Central memory CD4-positive, alpha-beta T cell (primary cell): Measurements from ENCODE around the gene SPNS3.

Experiments
- DNase-seq: peaks from one replicate; pipeline ENCODE4 v3.0.0; 2022

SPNS3 gene

DNA sequence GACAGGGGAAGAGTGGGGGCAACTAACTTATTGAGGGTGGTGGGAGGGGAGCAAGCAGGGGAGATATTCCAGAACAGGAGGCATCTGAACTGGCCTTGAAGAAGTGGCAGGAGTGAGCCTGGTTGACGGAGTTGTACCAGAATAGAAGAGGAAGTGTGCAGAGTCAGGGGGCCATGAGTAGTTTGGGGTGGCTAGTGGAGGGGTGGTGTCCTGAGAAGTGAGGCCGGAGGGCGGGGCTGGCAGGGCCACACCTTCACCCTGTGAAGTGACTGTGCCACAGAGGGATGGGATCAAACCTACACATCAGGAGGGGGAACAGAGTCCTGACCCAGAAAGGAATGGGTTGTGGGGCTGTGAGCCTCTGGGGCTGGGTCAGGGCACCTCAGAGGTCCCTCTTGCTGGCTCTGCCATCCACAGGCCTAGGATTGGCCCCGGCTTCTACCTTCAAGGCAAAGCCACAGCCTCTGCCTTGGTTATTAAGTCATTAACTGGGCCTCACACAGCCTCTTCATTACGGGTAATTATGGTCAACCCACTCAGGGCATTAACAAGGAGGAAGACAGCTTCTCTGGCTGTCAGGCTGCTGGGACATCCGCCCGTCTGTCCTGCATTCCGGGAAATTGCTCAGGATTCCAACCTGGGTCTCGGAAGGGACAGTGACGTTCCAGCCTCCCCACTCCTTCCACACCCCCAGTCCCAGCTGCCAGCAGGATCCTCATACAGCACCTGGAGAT lies 77.6 kb downstream of the SPNS3 start:
- no peak for DNase-seq

DNA sequence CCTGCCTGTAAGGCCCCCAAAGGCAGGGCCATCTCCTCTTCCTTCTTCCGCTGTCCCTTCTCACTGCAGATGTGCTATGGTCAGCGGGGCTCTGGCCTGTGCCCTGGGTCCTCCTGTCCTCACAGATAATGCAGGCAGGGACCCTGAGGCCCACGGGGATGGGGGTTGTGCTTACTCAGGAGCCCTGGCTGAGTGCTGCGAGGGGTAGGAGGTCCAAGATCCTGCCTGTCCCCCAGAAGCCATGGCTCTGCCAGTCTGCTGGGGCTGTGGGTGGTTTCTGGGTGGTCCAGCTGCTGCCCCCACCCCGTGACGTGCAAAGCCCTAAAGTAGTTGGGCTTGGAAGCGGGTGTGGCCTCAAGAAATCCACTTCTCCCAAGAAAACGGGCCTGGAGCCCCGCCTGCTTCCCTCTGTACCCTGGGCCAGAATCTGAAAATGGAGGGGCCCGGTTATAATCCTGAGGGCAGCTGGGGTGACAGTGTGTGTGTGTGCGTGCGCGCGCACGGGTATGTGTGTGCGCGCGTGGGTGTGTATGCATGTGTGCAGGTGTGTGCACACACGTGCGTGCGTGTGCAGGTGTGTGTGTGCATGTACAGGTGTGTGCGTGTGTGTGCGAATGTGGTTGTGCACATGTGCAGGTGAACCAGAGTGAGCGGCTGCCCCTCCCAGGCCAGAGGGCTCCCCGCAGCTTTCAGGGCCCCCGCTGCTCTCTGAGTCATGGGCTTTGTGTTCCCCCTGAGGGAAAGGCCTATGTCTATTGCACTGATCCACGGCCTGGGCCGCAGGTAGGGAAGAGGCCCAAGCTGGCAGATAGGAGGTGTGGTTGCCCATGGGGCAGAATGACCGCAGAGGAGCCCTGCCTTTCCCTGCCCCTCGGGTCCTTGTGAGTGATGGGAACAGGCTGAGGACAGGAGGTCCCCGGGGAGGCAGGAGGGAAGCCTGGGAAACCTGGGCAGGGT lies 78.7 kb downstream of the SPNS3 start:
- no peak for DNase-seq

DNA sequence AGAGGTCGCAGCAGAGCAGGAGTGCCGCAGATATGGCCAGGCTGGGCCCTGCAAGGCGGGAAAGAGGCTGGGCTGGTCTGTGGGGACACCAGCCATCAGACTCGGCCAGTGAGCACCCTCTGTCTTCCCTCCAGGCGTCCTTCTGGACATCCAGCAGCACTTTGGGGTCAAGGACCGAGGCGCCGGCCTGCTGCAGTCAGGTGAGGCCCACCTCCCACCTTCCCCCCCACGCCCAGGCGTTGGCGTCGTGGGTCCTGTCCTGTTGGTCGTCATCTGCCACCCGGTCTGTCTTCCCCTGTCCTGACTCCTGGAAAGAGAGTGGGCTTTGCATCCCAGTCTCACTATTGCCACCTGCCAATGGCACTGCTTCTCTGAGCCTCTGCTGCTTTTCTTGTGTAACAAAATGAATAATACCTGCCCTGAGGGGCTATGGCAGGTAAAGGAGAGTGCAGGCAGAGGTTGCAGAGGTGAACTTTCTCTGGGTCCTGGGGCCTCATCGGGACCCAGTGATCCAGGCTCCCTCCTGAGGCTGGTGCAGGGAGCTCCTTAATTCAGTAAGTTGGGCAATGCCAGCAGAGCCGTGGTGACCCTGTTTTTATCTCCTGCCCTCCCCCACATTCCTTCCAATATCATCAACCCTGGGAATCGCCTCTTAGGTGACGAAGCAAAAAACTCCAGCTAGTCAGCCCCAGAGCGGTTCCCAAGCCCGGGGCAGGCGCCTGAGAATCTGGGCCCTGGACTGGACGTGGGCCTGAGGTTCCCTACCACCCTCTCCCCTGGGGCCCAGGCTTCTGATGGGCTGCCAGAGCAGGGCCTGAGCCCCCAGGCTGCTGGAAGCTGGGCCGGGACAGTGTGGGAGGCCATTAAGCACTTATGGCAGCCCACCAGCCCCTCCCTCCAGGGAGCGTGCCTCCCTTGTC lies 79.6 kb downstream of the SPNS3 start:
- DNase-seq = no peak

DNA sequence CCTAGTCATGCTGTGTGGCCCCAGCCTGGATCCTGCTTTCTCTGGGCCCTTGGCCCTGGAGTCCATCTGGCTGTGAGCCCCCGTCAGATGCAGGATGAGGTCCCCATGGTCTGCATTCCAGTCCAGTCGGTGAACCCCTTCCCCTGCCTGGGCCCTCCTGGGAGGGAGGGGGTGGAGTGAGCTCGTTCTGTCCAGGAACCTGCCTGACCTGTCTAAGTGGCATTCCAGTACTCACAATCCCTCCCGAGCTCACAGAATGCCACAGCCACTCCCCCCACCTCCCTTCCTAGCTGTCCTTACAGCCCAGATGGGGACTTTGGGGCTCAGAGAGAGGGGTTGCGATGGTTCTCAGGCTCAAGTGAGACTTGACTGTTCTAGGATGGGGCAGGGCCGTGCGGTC lies 80.5 kb downstream of the SPNS3 start:
- no peak for DNase-seq

DNA sequence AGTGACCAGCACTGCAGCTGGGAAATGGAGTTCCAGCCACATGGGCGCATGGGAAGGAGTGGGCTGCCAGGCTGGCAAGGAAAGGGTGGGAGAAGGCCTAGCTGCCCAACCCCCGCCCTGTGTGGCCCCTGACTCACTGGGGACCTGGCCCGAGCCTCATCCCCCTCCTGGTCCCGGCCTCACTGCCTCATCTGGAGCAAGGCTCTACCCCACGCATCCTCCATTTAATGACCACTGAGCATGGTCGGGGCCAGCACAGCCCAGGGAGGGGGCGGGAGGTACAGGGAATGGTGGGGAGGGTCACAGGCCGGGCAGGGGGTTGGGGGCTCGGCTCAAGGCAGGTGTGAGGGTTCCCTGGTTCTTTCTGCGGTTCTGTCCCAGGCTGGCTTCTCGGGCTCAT lies 81.0 kb downstream of the SPNS3 start:
- DNase-seq = no peak

DNA sequence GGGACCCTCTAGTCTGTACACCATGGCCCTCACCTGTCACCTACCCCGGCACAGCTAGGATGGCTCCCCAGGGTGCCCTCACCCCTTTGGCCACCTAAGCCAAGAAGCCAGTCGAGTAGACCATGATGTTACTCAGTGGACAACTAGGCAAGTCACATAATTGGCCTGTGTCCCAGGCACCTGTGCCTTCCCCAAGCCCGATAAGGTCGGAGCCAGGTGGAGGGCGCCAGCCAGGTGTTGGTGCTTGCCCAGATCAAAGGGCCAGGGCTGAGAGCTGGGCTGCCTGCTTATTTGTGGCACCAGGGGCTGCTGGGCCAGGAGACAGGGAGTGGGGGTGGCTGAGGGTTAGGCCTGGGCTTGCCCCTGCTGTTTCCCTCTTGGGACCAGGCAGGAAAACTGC lies 81.8 kb downstream of the SPNS3 start:
- no peak for DNase-seq

DNA sequence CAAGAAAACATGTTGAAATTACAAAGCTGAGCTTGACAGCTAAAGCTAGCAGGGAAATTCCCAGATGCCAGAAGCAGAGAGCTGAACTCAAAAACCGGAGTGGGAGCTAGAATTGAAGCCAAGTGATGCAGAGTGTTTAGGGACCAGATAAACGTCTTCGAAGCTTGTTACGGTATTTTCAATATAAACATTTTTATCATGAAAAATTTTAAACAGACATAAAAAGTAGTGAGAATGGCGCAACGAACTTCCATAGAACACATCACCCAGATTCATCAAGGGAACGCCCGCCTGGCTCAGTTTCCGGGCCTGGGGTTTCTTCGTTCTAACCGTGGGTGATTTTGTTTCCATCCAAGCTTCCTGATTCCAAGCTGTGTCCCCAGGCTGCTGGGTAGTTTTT lies 83.0 kb downstream of the SPNS3 start:
- DNase-seq = no peak

DNA sequence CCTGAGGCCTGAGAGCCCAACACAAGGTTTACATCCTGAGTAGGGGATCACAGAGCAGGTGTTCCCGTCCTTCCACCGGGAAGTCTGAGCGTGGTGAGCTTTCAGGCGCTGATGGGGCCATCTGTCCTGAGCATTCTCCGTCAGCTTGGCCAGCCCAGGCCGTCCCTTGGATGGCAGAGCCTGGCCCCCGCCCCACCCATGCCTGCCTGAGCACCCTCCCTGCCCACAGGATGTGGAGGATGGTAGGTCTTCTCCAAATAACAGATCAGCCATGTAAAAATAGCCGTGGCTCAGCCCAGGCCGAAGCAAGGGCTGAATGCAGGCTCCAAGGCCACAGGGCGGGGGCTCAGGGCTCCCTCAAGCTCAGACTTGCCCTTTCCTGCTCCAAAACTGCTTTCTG lies 85.2 kb downstream of the SPNS3 start:
- no peak for DNase-seq

DNA sequence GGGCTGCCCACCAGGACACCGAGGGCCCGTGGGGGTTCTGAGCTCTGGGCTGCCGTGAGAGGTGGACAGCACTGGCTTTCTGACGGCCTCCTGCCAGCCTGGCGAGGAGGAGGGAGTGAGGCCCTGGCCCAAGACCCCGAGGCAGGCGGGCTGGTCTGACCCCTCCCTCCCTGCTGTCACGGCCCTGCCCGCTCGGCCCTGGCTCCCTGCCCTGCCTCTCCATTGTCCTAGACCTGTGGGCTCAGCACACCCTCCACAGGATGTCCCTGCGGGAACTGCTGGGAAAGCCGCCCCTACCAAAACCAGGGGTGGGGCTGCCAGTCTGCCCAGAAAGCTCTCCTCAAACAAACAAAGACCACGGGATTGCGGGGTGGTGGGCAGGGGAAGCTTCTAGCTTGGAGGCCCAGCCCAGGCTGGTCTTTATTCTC lies 85.6 kb downstream of the SPNS3 start:
- no peak for DNase-seq

DNA sequence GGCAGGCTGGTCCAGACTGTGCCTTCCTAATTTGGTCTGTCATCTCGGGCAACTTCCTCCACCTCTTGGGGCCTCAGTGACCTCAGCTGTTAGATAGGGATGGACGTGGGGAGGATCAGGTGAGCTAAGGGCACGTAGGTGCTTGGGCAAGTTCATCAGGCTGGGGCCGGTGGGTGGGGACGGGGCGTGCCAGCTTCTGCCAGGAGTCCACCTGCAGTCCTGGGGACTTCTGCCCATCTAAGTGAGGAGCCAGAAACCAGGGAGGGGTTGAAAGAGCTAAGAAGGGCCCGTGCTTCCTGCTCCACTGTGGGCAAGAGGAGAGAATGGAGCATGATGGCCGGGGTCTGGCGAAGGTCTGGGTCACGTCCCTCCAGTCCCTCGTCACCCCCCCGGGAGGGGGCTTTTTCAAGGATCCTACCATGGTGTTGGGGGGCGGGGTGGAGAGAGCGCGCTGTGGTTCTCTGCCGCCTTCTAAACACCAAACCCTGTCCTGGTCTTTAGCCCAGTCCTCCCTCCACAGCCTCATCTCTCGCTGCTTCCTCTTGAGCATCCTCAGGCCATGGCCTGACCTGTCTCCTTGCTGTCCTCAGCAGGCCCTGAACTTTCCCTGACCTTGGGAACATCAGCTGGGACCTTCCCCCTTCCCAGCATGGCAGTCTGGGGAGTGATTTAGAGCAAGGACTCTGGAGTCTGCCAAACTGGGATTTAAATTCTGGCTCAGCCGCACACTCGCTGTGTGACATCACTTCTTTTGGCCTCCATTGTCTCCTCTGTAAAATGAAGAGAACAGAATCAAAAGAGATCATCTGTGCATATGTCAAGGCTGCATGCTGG lies 86.5 kb downstream of the SPNS3 start:
- DNase-seq = no peak

DNA sequence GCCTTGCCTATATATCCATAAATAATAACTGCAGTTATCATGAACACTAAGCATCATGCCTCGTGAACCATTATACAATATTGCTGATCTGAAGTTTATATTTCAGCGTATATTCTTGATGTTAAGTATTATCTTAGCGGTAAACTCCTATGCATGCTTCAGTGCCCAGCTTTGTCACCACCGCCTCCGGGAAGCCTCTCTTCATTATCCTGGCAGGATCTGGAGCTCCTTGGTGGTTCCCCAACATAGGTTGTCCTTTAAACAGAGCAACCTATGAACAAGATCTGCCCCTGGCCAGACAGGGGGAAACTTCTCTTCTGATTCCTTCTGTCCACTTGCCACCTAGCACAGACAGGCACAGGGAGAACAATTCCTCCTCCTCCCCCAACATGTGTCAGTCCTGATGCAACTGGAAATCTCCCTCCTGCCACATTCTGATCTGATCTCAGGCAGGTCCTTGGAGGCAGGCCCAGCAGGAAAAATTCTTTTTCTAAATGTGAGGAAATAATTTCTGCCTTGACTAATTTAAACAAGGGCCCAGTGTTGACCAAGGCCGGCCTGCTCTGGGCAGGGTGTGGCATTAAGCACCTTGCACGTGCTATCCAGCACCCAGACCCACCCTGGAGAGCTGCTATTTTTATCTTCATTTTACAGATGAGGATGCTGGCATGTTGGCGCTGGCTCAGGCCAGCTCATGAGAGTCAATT lies 87.3 kb downstream of the SPNS3 start:
- DNase-seq = no peak

DNA sequence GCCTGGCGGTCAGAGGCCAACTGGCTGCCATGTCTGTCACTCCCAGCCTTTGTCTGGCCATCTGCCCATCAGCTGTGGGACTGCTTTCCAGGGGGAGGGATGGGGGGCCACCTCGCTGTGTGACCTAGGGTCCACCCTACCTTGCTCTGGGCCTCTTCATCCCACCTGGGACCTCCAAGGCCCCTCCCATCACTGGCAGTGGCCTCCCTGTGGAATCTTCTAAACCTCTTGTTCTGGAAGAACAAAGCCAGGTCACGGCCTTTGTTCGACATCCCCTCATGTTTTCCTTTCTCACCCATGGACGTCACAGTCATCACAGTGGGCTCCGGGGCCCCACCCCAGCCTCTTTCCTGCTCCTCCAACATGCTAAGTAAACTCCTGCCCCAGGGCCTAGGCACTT lies 88.9 kb downstream of the SPNS3 start:
- no peak for DNase-seq

DNA sequence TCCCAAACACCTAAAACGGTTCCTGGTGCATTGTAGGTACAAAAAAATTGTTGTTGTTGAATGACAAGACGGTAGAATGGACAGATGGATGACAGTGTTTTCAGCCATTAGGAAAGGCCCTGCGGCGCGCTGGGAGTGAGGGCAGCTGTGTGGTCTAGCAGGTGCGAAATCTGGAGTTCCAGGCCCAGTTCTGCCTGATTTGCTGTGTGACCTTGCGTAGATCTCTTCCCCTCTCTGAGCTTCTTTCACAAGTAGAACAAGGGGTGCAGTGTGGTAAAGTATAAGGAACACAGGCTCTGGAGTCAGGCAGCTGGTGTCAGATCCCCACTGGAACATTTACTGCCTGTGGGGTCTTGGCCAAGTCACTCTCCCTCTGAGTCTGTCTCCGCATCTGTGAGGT lies 90.2 kb downstream of the SPNS3 start:
- DNase-seq = no peak

DNA sequence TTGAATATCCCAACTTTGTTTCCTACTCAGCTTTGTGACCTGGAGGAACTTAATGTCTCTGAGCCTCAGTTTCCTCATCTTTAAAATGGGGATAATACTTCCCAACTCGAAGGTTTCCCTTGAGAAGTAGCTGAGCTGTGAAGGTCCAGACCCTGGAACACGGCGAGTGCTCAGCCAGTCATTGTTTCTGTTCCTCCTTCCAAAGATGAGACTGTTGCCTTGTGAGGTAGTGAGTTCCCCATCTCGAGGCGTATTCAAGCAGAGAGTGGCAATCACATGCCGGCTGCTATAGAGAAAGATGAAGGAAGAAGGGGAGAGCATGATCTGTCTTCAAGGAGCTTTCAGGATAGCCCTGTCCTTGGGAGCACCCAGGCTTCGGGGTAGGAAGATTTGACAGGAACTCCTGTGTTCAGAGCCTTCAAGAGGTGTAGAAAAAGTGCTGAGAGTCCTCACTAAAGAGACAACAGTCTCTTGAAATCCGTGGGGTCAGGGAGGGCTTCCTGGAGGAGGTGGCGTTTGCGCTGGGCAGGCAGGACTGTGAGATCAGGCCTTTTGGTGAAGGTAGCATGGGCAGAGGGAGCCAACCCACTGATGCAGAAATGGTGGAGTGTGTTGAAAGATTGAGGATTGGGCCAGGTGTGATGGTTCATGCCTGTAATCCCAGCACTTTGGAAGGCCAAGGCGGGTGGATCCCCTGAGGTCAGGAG lies 92.1 kb downstream of the SPNS3 start:
- DNase-seq = no peak

DNA sequence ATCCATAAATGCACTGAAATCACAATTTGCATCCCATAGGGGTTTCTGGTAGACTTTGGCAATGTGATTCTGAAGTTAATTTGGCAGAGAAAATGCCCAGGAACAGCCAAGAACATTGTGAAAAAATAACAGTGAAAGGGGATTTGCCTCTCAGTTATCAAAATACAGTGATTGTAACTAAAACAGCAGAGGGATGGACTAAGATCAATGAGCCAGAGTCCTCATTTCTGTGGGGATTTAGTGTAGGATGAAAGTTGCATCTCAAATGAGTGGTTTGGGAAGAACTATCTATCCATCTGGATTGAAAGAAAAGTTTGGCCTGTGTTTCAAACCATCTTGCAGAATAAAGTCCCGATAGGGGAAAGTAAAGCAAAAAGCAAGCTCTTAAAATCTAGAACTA lies 93.4 kb downstream of the SPNS3 start:
- DNase-seq = no peak

DNA sequence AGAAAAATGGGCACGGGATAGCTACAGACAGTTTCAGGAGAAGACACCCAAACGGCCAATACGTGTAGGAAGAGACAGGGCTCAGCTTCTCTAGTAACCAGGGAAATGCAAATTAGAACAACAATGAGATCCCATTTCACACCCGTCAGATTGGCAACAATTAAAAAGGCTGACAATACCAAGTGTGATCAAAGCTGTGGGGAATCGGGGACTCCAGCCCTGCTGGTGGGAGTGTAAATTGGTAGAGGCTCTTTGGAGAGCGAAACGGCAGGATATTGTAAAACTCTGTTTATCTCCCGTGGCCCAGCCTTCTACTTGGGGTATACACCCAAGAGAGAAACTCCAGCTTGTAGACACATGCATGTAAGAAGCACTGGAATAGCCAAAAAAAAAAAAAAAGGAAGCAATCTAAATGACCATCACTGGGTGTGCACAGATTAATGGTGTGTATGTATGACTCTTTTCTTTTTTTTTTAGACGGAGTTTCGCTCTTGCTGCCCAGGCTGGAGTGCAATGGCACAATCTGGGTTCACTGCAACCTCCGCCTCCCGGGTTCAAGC lies 93.9 kb downstream of the SPNS3 start:
- DNase-seq = no peak

DNA sequence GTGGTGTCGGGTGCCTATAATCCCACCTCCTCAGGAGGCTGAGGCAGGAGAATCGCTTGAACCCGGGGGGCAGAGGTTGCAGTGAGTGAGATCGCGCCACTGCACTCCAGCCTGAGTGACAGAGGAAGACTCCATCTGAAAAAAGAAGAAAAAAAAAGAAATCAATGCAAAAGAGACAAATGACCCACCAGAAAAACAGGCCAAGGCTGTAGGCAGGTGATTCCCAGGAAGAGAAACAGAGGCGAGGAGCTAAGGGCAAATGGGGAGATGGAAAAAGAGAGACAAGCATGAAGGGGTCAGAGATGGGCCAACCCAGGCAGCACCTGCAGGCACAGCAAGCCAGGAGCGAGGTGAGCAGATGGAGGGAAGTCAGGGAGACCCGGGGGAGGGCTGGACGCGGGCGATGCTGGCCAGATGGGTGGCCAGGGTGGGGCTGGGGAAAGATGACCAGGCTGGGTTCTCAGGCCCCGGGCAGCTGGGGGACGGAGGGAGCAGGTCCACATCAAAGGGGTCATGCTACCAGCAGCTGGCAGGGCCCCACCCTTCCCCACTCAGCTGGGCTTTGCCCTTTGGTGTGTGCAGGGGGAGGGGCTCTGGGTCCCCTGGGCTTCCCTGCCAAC lies 95.9 kb downstream of the SPNS3 start:
- DNase-seq = no peak

DNA sequence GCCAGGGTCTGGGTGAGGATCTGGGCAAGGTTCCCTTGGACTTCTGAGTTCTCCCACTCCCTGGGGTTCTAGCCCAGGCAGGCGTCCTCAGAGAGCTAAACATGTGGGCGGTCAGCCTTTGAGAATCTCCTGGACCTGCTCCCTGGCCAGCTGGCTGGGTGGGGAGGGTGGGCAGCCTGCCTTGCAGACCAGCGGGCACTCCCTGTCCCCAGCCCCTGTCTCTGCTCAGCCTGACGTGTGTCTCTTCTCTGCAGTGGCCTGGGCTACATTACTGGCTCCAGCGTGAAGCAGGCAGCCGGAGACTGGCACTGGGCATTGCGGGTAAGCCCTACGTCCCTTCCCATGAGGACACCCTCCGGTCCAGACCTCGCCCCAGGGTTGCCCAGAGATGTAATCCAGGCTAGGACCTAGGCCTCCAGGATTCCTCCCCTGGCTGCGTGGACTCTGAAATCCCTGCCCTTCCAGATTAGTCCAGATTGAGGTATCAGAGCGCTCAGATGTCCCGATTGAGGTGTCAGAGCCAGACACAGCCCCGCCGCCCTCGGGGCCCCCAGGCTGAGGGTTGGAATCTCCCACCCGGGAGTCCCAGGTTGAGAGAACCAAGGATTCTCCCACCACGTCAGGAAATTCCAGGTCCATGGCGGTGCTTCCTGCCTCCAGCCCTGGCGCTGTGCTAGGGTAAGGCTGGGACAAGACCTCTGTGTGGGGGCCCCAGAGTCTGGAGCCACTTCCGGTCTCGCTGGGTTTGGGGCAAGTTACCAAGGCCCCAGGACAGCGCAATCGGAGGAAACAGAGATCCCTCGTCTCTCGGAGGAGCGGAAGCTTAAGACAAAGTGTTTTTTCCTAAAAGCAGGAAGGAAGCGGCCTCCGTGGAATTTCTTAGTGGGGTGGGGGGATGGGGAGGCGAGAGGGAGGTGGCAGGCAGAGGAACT lies 97.3 kb downstream of the SPNS3 start:
- no peak for DNase-seq
